ENCODE measurements around the gene THOC1.

The THOC1 gene

GRCh38 chr18:211582-211981, 56.3 kb downstream of the THOC1 start:
- no peak for DNase-seq

- DNase-seq: no peak
Measured at GRCh38 chr18:210733-211132, 57.1 kb downstream of the THOC1 start.

GRCh38 chr18:210075-210474, 57.8 kb downstream of the THOC1 start:
- DNase-seq: no peak

- DNase-seq: no peak
Measured at GRCh38 chr18:199768-200167, 68.1 kb downstream of the THOC1 start.

GRCh38 chr18:199214-199613, 68.6 kb downstream of the THOC1 start:
- no peak for DNase-seq

GRCh38 chr18:195651-196050, 72.2 kb downstream of the THOC1 start:
- no peak for DNase-seq

GRCh38 chr18:192801-193200, 75.0 kb downstream of the THOC1 start:
- no peak for DNase-seq

- no peak for DNase-seq
Measured at GRCh38 chr18:191725-192124, 76.1 kb downstream of the THOC1 start.

GRCh38 chr18:189254-189653, 78.6 kb downstream of the THOC1 start:
- DNase-seq: no peak

- DNase-seq: no peak
Measured at GRCh38 chr18:183769-184168, 84.1 kb downstream of the THOC1 start.

GRCh38 chr18:181711-182110, 86.1 kb downstream of the THOC1 start:
- no peak for DNase-seq

GRCh38 chr18:179499-179898, 88.3 kb downstream of the THOC1 start:
- no peak for DNase-seq

GRCh38 chr18:172361-172760, 95.5 kb downstream of the THOC1 start:
- DNase-seq: no peak
